ENCODE results near the gene TRRAP.

GRCh38 chr7:98887038-98887437, 8.7 kb downstream of the TRRAP start:
- no peak for TF ChIP-seq NFE2L2 (IDR thresholded peaks at IDR 0.05; ENCODE audit: low read depth, low read length)
- TF ChIP-seq CTCF (conservative IDR thresholded peaks at IDR 0.05; ENCODE audit: low read depth, low read length), result no peak
- no peak for TF ChIP-seq RAD21 (IDR thresholded peaks at IDR 0.05; ENCODE audit: low read length)
- no peak for TF ChIP-seq MAFK (IDR thresholded peaks at IDR 0.05; ENCODE audit: low read depth, low read length)
- TF ChIP-seq CEBPB (IDR thresholded peaks at IDR 0.05; ENCODE audit: low read depth, low read length), result no peak
- TF ChIP-seq POLR2A (IDR thresholded peaks at IDR 0.05; ENCODE audit: low read depth, low read length), result no peak
- TF ChIP-seq RCOR1 (IDR thresholded peaks at IDR 0.05; ENCODE audit: insufficient replicate concordance, low read length), result no peak
- TF ChIP-seq MAZ (IDR thresholded peaks at IDR 0.05; ENCODE audit: borderline replicate concordance, low read depth, low read length), result no peak
- no peak for TF ChIP-seq RFX5 (IDR thresholded peaks at IDR 0.05; ENCODE audit: low read depth, low read length)
- no peak for TF ChIP-seq SMC3 (IDR thresholded peaks at IDR 0.05; ENCODE audit: low read depth, low read length)
- no peak for TF ChIP-seq BHLHE40 (IDR thresholded peaks at IDR 0.05; ENCODE audit: low read depth, low read length)
- no peak for TF ChIP-seq ELK1 (IDR thresholded peaks at IDR 0.05; ENCODE audit: borderline replicate concordance, low read depth, low read length)
